Neural progenitor cell (in vitro differentiated cells): ENCODE data around the gene CNTNAP2.
A peak's percentile ranks its signal among the peaks of the same experiment; 100 is the strongest.

Source experiments
- CTCF ChIP-seq: fragments of 200-600 bp; sonication (generic); IDR thresholded peaks from 2 replicates; pipeline ENCODE4 v1.5.1; 2017; ENCODE audit warnings: antibody characterized with exemption, mild to moderate bottlenecking
- EZH2 ChIP-seq: fragments of 200-600 bp; sonication (generic); IDR thresholded peaks from 2 replicates; pipeline ENCODE4 v1.6.1; 2017; ENCODE audit warnings: antibody characterized with exemption, mild to moderate bottlenecking, moderate library complexity
- EZH2phosphoT487 ChIP-seq: fragments of 200-600 bp; sonication (generic); IDR thresholded peaks from 2 replicates; pipeline ENCODE4 v1.6.1; 2017; ENCODE audit warnings: antibody characterized with exemption

GRCh38 chr7:146960773-146961391 lies 844.3 kb downstream of the CNTNAP2 start:
- TF ChIP-seq CTCF (peak; percentile 50), EZH2phosphoT487 (no peak), EZH2 (no peak)
